SK-N-SH (cell line): Measurements from ENCODE around the gene ZSCAN20. TPM values are rescaled to one million over a fixed set of nuclear protein-coding genes. Genes with fewer than 3 reads are reported as not detected.

Experiments
- CTCF ChIA-PET: fragments of 300-600, 350-600 bp; formaldehyde crosslinking; extraction: SDS; loops from one replicate; lab custom pipeline; 2021; lab: Yijun Ruan, JAX
- POLR2A ChIA-PET: fragments of 350-600 bp; sonication (Branson Sonifier 250); formaldehyde crosslinking; extraction: SDS; loops from one replicate; lab custom pipeline; 2020; ENCODE audit warnings: antibody characterized with exemption, inconsistent platforms; lab: Yijun Ruan, JAX
- DNase-seq: peaks from one replicate; pipeline ENCODE4 v3.0.0; 2012
- H2AFZ ChIP-seq: fragments of 200-600 bp; sonication (generic); 2 replicates; pipeline ENCODE4 v1.8.1; 2016; ENCODE audit warnings: antibody characterized with exemption, mild to moderate bottlenecking, low read depth
- H3F3A ChIP-seq: fragments of 200-600 bp; sonication (generic); replicated peaks from 2 replicates; pipeline ENCODE3; 2016; ENCODE audit warnings: antibody characterized with exemption, mild to moderate bottlenecking; ENCODE audit not compliant: insufficient read depth
- H3K27ac ChIP-seq, 2 experiments: fragments of 200-500 bp in 1 of 2; fragments of 200-600 bp in 1 of 2; sonication (Bioruptor generic) in 1 of 2; sonication (generic), shearing (Covaris generic) in 1 of 2; 2 replicates each; pipeline versions ENCODE4 v1.5.1 to v1.6.1; 2014 to 2016; ENCODE audit warnings: low read depth in 2 of 2, inconsistent platforms in 1 of 2, low read length in 1 of 2, mild to moderate bottlenecking in 1 of 2, mixed read lengths in 1 of 2
- H3K27me3 ChIP-seq: fragments of 200-600 bp; sonication (generic), shearing (Covaris generic); 2 replicates; pipeline ENCODE4 v1.6.1; 2016; ENCODE audit warnings: mixed run types; ENCODE audit not compliant: insufficient read depth
- H3K36me3 ChIP-seq, 2 experiments: fragments of 200-500 bp in 1 of 2; fragments of 200-600 bp in 1 of 2; sonication (Bioruptor generic) in 1 of 2; sonication (generic) in 1 of 2; replicated peaks in 1 of 2; 2 replicates each; pipeline versions ENCODE3 to v1.5.1; 2014 to 2016; ENCODE audit warnings: low read length in 1 of 2, mild to moderate bottlenecking in 1 of 2; ENCODE audit not compliant: insufficient read depth in 2 of 2, control insufficient read depth in 1 of 2
- H3K4me1 ChIP-seq, 2 experiments: fragments of 200-500 bp in 1 of 2; fragments of 200-600 bp in 1 of 2; sonication (Bioruptor generic) in 1 of 2; sonication (generic), shearing (Covaris generic) in 1 of 2; 2 replicates each; pipeline versions ENCODE4 v1.5.1 to v1.6.1; 2014 to 2016; ENCODE audit warnings: low read depth in 1 of 2, low read length in 1 of 2, mixed run types in 1 of 2; ENCODE audit not compliant: insufficient read depth in 2 of 2, control insufficient read depth in 1 of 2
- H3K4me2 ChIP-seq: fragments of 200-600 bp; sonication (generic), shearing (Covaris generic); 2 replicates; pipeline ENCODE4 v1.6.1; 2017; ENCODE audit warnings: mixed run types
- H3K4me3 ChIP-seq, 2 experiments: fragments of 200-500 bp in 1 of 2; fragments of 200-600 bp in 1 of 2; sonication (Bioruptor generic) in 1 of 2; sonication (generic), shearing (Covaris generic) in 1 of 2; 2 replicates each; pipeline versions ENCODE4 v1.5.1 to v1.8.1; 2014 to 2016; ENCODE audit warnings: low read depth in 2 of 2, inconsistent platforms in 1 of 2, low read length in 1 of 2, mild to moderate bottlenecking in 1 of 2, mixed read lengths in 1 of 2, moderate library complexity in 1 of 2
- H3K79me2 ChIP-seq: fragments of 200-600 bp; sonication (generic); 2 replicates; pipeline ENCODE4 v1.8.1; 2017; ENCODE audit warnings: mild to moderate bottlenecking; ENCODE audit not compliant: insufficient read depth
- H3K9ac ChIP-seq: fragments of 200-600 bp; sonication (generic); 2 replicates; pipeline ENCODE4 v1.6.1; 2017; ENCODE audit warnings: mixed run types
- H3K9me2 ChIP-seq: fragments of 200-600 bp; sonication (generic); 2 replicates; pipeline ENCODE4 v1.6.1; 2017; ENCODE audit warnings: mixed run types
- H3K9me3 ChIP-seq: fragments of 200-600 bp; sonication (generic); 2 replicates; pipeline ENCODE4 v1.6.1; 2017; ENCODE audit warnings: mixed run types, mild to moderate bottlenecking, moderate library complexity
- H4K20me1 ChIP-seq: fragments of 200-600 bp; sonication (generic); 2 replicates; pipeline ENCODE4 v1.6.1; 2017; ENCODE audit warnings: mild to moderate bottlenecking, mixed run types; ENCODE audit not compliant: insufficient read depth
- CHD2 ChIP-seq: fragments of 150-350 bp; IDR thresholded peaks from 2 replicates; pipeline ENCODE4 v1.6.1; 2018; ENCODE audit warnings: low read length; ENCODE audit not compliant: partially characterized antibody
- ELF1 ChIP-seq: IDR thresholded peaks from 2 replicates; pipeline ENCODE4 v1.4.0; 2012
- GABPA ChIP-seq: IDR thresholded peaks from 2 replicates; pipeline ENCODE4 v1.4.0; 2012; ENCODE audit warnings: low read depth, mild to moderate bottlenecking
- GATA2 ChIP-seq: sonication (generic); formaldehyde crosslinking; IDR thresholded peaks from 2 replicates; pipeline ENCODE4 v1.5.0; 2020; ENCODE audit warnings: mild to moderate bottlenecking, missing genetic modification reagents
- JUND ChIP-seq: IDR thresholded peaks from 2 replicates; pipeline ENCODE4 v1.4.0; 2012
- NRF1 ChIP-seq: IDR thresholded peaks from 2 replicates; pipeline ENCODE4 v1.6.1; 2012; ENCODE audit warnings: low read depth, mild to moderate bottlenecking, low read length
- POLR2AphosphoS5 ChIP-seq: IDR thresholded peaks from 2 replicates; pipeline ENCODE4 v1.6.1; 2012; ENCODE audit warnings: low read depth, low read length
- RAD21 ChIP-seq: IDR thresholded peaks from 2 replicates; pipeline ENCODE4 v1.6.1; 2012; ENCODE audit warnings: mild to moderate bottlenecking, low read length
- RCOR1 ChIP-seq: fragments of 150-350 bp; IDR thresholded peaks from 2 replicates; pipeline ENCODE4 v1.6.1; 2017; ENCODE audit warnings: antibody characterized with exemption, low read length
- RFX5 ChIP-seq: IDR thresholded peaks from 2 replicates; pipeline ENCODE4 v1.6.1; 2012; ENCODE audit warnings: mild to moderate bottlenecking, improper control_type of control experiment, low read length
- RXRA ChIP-seq: IDR thresholded peaks from 2 replicates; pipeline ENCODE4 v1.4.0; 2012; ENCODE audit warnings: low read depth, mild to moderate bottlenecking, borderline replicate concordance
- TCF12 ChIP-seq: IDR thresholded peaks from 2 replicates; pipeline ENCODE4 v1.4.0; 2012
- TEAD4 ChIP-seq: IDR thresholded peaks from 2 replicates; pipeline ENCODE4 v1.4.0; 2012; ENCODE audit warnings: mild to moderate bottlenecking, borderline replicate concordance; ENCODE audit not compliant: insufficient read depth
- USF2 ChIP-seq: fragments of 150-350 bp; IDR thresholded peaks from 2 replicates; pipeline ENCODE4 v1.6.1; 2017; ENCODE audit warnings: antibody characterized with exemption, low read length, low read depth, borderline replicate concordance
- ZBTB33 ChIP-seq: IDR thresholded peaks from 2 replicates; pipeline ENCODE4 v1.4.0; 2012; ENCODE audit warnings: low read depth, borderline replicate concordance
- WGBS: methylation state at CpG from one replicate; pipeline ENCODE4 v1.1.6; 2017; ENCODE audit warnings: low lambda C conversion rate; 5-methylcytosine and 5-hydroxymethylcytosine counted together
- polyA plus RNA-seq, 3 experiments: library from polyadenylated mRNA; depleted of rRNA; stranded (reverse); fragments of >200 nt; gene quantifications; 2 replicates each; pipeline ENCODE4 v1.2.3, GENCODE V29; 2012
- TF ChIP-seq, protein P1 (sequence below): IDR thresholded peaks from 2 replicates; pipeline ENCODE4; 2012
- TF ChIP-seq, protein P2 (sequence below): fragments of 200-600 bp; sonication (generic); IDR thresholded peaks from 2 replicates; pipeline ENCODE4 v1.6.1; 2017; ENCODE audit warnings: antibody characterized with exemption, mild to moderate bottlenecking, moderate library complexity
- TF ChIP-seq, protein P3 (sequence below): IDR thresholded peaks from 2 replicates; pipeline ENCODE4 v1.6.1; 2012; ENCODE audit warnings: mild to moderate bottlenecking, low read depth, low read length, moderate library complexity

The ZSCAN20 gene
- polyA plus RNA-seq, 1 of the 3 experiments (the other 2 are of a cell fraction) = 2.1 TPM

- no peak for TF ChIP-seq RXRA
- TF ChIP-seq, all 33 proteins: peak for 0
- Histone ChIP-seq H3K9ac (no peak overlapping the region), H3K4me2 (no peak overlapping the region), H3K4me1 (peaks cover 11 to 18% of the 10 kb centered on the region in 2 experiments), H3K9me2 (no peaks in the 10 kb centered on the region), H3K79me2 (no peaks in the 10 kb centered on the region), H3K4me3 (no peak overlapping the region), H3K27ac (no peak overlapping the region), H3F3A (peaks cover 6% of the 10 kb centered on the region), H4K20me1 (no peaks in the 10 kb centered on the region), H3K9me3 (no peaks in the 10 kb centered on the region), H3K36me3 (no peaks in the 10 kb centered on the region), H2AFZ (no peak overlapping the region), H3K27me3 (no peaks in the 10 kb centered on the region)
- 85% methylated on average over 6 of the region's 6 CpGs for WGBS
- ChIA-PET CTCF (interaction anchor here (1.1 to 7.9 kb wide), 3 partner anchors 10 to 170 kb away, joined by 4 to 107 read pairs (median 5); no protein-coding TSS in a partner anchor), POLR2A (no interaction called here)
- DNase-seq = no peak
Observed at GRCh38 chr1:33466159-33466558, 6.3 kb upstream of the ZSCAN20 start.

GRCh38 chr1:33468011-33468410 lies 4.4 kb upstream of the ZSCAN20 start:
- Histone ChIP-seq H3F3A (peaks cover 16% of the 10 kb centered on the region), H3K27ac (no peak overlapping the region), H3K36me3 (no peaks in the 10 kb centered on the region), H4K20me1 (no peaks in the 10 kb centered on the region), H3K4me3 (no peak overlapping the region), H3K9ac (no peak overlapping the region), H3K9me3 (no peaks in the 10 kb centered on the region), H3K27me3 (no peaks in the 10 kb centered on the region), H3K9me2 (no peaks in the 10 kb centered on the region), H2AFZ (no peak overlapping the region), H3K4me1 (peaks cover 18 to 19% of the 10 kb centered on the region in 2 experiments), H3K79me2 (peaks cover 5% of the 10 kb centered on the region), H3K4me2 (no peak overlapping the region)
- POLR2A ChIA-PET = no interaction called here
- TF ChIP-seq POLR2AphosphoS5 = no peak
- TF ChIP-seq TEAD4 = no peak
- no peak for TF ChIP-seq NRF1
- TF ChIP-seq, protein P1, sequence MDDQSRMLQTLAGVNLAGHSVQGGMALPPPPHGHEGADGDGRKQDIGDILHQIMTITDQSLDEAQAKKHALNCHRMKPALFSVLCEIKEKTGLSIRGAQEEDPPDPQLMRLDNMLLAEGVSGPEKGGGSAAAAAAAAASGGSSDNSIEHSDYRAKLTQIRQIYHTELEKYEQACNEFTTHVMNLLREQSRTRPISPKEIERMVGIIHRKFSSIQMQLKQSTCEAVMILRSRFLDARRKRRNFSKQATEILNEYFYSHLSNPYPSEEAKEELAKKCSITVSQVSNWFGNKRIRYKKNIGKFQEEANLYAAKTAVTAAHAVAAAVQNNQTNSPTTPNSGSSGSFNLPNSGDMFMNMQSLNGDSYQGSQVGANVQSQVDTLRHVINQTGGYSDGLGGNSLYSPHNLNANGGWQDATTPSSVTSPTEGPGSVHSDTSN = no peak
- no peak for TF ChIP-seq GABPA
- TF ChIP-seq RCOR1 = no peak
- TF ChIP-seq RFX5 = no peak
- TF ChIP-seq ELF1 = no peak
- TF ChIP-seq, protein P2, sequence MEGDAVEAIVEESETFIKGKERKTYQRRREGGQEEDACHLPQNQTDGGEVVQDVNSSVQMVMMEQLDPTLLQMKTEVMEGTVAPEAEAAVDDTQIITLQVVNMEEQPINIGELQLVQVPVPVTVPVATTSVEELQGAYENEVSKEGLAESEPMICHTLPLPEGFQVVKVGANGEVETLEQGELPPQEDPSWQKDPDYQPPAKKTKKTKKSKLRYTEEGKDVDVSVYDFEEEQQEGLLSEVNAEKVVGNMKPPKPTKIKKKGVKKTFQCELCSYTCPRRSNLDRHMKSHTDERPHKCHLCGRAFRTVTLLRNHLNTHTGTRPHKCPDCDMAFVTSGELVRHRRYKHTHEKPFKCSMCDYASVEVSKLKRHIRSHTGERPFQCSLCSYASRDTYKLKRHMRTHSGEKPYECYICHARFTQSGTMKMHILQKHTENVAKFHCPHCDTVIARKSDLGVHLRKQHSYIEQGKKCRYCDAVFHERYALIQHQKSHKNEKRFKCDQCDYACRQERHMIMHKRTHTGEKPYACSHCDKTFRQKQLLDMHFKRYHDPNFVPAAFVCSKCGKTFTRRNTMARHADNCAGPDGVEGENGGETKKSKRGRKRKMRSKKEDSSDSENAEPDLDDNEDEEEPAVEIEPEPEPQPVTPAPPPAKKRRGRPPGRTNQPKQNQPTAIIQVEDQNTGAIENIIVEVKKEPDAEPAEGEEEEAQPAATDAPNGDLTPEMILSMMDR = no peak
- no peak for TF ChIP-seq ZBTB33
- TF ChIP-seq JUND = no peak
- no peak for TF ChIP-seq GATA2 (CRISPR knock-in tag)
- TF ChIP-seq, protein P3, sequence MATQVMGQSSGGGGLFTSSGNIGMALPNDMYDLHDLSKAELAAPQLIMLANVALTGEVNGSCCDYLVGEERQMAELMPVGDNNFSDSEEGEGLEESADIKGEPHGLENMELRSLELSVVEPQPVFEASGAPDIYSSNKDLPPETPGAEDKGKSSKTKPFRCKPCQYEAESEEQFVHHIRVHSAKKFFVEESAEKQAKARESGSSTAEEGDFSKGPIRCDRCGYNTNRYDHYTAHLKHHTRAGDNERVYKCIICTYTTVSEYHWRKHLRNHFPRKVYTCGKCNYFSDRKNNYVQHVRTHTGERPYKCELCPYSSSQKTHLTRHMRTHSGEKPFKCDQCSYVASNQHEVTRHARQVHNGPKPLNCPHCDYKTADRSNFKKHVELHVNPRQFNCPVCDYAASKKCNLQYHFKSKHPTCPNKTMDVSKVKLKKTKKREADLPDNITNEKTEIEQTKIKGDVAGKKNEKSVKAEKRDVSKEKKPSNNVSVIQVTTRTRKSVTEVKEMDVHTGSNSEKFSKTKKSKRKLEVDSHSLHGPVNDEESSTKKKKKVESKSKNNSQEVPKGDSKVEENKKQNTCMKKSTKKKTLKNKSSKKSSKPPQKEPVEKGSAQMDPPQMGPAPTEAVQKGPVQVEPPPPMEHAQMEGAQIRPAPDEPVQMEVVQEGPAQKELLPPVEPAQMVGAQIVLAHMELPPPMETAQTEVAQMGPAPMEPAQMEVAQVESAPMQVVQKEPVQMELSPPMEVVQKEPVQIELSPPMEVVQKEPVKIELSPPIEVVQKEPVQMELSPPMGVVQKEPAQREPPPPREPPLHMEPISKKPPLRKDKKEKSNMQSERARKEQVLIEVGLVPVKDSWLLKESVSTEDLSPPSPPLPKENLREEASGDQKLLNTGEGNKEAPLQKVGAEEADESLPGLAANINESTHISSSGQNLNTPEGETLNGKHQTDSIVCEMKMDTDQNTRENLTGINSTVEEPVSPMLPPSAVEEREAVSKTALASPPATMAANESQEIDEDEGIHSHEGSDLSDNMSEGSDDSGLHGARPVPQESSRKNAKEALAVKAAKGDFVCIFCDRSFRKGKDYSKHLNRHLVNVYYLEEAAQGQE = no peak
- TF ChIP-seq RAD21 = no peak
- TF ChIP-seq USF2 = no peak
- no peak for TF ChIP-seq CHD2
- no peak for TF ChIP-seq TCF12
- CTCF ChIA-PET = interaction anchor here (0.8 to 7.9 kb wide), 5 partner anchors 9 to 1228 kb away, joined by 3 to 107 read pairs (median 6); no protein-coding TSS in a partner anchor
- WGBS = 100% methylated on average over 1 of the region's 4 CpGs
- no peak for DNase-seq
